Measurements from ENCODE around the gene TFPI.

The TFPI gene

DNA sequence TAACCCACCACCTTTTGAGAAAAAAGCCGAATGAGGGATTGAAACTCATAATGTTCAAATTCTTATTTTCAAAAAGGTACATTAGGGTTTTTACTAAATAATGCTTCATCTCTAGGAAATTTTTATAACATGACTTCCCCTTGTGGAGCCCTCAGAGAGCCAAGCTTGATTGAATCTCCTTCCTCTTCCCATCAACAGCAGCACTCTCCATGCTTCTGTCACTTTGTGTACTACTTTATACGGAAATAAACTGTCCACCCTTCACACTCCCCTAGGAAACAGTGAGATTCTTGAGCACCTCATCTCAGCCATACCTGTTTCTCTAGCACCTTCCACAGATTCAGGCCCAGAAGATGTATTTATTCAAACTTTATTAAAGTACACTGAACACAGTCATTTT is 51.8 kb downstream of the TFPI start:
- no peak for DNase-seq

DNA sequence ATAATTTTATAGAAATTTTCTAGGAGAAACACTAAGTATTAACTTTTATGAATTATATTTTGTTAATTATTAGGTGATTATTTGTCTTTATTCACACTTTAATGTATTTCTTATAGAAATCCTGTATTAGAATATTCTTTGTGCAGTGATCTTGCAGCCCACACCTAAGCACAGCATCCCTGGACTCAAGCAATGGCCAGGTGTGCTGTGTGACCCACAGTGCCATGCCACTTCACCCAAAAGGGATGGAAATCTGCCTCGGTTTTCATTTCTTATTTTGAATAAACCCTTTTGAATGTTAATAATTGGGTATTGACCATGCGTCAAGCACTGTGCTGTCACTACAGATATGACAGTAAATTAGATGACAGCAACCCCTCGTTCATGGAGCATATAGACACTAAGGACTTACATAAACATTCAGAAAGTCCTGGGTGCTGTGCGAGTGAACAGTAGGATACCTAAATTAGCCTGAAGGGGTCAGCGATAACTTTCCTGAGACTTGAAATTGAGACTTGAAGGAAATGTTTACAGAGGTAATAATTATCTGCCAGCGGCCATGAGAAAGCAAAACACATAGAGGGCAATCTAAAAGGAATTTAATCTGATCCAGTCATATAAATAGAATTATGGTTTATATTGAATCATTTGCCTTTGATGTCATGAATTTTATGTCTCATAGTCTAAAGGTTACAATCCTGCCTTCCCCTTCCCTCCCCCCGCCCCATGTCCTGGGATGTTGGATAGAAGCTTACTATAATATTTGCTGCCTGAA is 53.5 kb downstream of the TFPI start:
- no peak for DNase-seq

GRCh38 chr2:187499941-187500532 is 54.2 kb downstream of the TFPI start:
- DNase-seq = no peak

- no peak for DNase-seq
Observed at GRCh38 chr2:187497858-187498463, 56.3 kb downstream of the TFPI start.

- no peak for DNase-seq
Observed at GRCh38 chr2:187497140-187497539, 57.1 kb downstream of the TFPI start.

- DNase-seq = no peak
Observed at GRCh38 chr2:187495324-187495723, 58.9 kb downstream of the TFPI start.

- no peak for DNase-seq
Observed at GRCh38 chr2:187493877-187494568, 60.2 kb downstream of the TFPI start.

DNA sequence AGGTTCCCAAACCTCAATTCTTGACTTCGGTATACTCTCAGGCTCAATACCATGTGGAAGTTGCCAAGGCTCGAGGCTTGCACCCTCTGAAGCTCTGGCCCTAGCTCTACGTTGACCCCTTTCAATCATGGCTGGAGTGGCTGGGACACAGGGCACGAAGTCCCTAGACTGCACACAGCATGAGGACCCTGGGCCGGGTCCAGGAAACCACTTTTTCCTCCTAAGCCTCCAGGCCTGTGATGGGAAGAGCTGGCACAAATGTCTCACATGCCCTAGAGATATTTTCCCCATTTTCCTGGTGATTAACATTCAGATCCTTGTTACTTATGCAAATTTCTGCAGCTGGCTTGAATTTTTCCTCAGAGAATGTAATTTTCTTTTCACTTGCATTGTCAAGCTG is 61.1 kb downstream of the TFPI start:
- DNase-seq = no peak

GRCh38 chr2:187486241-187486640 is 68.0 kb downstream of the TFPI start:
- no peak for DNase-seq

DNA sequence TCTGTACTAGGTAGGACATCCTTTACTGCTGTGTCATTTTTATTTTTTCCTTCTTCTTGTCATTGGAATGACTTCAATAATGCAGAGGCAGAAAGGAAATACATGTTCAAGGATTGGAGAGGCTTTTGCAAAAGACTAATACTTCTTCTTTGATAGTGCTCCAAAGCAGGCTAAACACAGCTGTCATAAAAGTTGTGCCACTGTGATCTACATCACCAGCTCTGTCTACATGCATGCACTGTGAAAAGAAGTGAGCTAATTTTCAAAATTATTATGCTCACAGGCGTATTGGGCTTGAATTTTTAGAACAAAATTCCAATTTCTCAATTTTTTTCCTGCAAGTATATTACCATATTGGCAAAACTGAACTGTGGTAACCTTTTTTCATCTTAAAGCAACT is 68.7 kb downstream of the TFPI start:
- no peak for DNase-seq

GRCh38 chr2:187483537-187483936 is 70.7 kb downstream of the TFPI start:
- no peak for DNase-seq

DNA sequence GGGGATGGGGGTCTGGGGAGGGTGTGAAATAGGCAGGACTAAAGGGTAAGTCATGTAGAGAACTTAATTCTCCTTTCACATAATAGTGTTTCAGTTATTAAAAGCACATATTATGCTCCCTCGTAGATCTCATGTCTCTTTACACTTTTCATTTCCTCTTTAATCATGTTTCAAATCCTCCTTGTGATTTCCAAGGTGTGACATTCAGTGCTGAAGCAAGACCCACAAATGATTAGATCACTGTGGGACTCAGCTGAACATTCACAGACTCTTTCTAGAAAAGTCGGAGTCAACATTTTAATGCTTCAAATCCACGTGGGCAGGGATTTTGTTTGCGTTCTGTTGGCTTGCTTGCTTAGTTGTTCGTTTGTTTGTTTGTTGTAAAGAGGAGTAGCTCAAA is 71.4 kb downstream of the TFPI start:
- DNase-seq = no peak

GRCh38 chr2:187481543-187481942 is 72.7 kb downstream of the TFPI start:
- DNase-seq = no peak

- DNase-seq = no peak
Observed at GRCh38 chr2:187478719-187479118, 75.5 kb downstream of the TFPI start.

DNA sequence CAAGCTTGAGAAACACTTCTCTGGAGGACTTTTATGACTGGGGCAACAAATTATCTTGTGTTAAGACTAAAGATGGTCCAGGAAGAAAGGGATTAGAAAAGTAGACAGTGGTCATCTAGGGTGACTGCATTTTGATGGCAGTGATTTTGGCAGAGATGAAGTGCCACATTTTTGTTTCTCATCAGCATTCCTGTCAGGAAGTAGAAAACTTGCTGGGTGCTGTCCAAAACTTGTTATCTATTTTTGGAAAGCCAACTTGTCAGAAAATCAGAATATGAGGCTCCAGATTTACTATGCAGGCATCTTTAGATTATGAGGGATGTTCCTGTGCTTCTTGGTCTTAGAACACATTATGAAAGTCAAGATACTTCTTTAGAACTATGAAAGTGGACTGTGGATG is 77.2 kb downstream of the TFPI start:
- DNase-seq = no peak

- DNase-seq = no peak
Observed at GRCh38 chr2:187475499-187476248, 78.6 kb downstream of the TFPI start.

DNA sequence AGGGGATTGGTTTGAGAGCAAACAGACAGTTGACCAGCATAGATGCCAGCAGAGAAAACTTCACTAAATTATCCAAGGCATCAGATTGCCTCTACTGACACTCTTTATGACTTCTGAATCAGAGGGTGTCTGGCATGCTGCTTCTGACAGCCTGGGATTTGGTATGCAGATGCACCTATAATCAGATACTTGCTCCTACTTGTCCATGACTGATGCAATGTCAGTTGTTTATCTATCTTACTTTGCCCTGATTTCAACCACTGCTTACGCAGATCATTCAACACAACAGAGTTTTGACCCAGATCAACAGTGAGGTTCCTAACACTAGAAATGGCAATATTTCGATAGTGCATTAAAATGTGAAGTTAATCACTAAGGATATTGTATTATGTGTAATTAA is 83.5 kb downstream of the TFPI start:
- DNase-seq = no peak

DNA sequence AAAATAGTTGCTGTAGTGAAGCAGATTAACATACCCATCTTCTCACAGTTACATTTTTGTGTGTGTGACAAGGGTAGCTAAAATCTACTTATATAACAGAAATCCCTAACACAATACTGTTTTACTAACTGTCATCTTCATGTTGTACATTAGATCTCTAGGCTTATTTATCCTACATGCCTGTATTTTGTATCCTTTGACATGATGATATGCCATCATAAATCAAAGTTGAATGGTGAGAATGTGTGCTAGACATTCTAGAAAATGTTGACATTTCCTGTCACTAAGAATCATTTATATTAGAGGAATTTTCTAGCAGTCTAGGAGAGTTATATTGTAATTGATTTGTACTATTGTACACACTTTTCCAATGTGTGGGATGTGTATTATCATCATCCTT is 84.7 kb downstream of the TFPI start:
- no peak for DNase-seq

DNA sequence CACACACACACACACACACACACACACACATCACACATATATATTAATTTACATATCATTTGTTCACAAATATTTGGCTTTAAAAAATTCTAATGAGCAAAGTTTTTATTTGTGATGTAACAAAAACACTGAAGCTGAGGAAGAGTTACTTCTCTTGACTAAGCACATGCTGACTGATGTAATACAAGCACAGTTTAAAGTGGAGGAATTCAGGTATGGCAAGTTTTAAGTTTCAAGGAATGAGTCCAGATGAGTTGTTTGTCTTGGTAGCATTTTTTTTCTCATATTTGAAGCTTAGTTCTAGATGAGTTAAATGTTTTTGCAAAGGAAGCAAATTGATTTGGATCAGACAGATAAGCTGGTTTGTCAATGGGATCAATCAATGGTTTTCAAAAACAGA is 86.0 kb downstream of the TFPI start:
- DNase-seq = no peak

DNA sequence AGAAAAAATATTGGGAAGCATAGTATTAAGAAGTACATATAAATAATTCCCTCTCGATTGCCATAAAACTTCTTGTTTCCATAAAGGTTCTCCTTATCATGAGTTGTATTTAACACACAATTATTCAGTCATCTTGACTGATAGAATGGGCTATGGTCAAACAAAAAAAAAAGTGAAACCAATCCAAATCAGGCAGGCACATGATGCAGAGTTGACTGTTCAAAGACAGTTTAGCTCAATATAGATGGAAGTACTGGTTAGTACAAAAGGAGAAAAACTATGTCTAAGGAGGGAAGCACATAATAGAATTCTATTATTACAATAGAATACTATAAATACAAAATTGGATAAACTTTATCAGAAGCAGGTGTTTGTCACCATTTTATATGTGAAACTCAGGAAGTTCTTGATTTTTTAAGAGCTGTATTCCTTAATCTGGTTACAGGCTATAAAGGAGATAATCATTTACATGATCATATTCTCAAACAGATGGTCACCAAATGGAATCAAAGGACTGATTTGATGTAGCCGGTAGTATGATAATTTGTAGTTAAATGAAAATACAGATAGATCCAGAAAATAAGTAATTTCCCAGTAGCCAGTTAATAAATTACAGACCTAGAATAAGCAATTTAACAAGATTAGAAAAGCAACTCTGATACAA is 88.0 kb downstream of the TFPI start:
- DNase-seq = no peak

- no peak for DNase-seq
Observed at GRCh38 chr2:187462839-187463238, 91.4 kb downstream of the TFPI start.
